Putamen (tissue), 1 donor: ENCODE results near the gene ANKH.
"Not testable (repeated sequence)": the region's sequence is repeated elsewhere in the genome, so short reads cannot be mapped to it uniquely, and the experiment has no call there.

Experiments used
- DNase-seq: peaks from one replicate; pipeline ENCODE4 v3.0.0-alpha.2; 2016; ENCODE audit warnings: low spot score

The ANKH gene

DNA sequence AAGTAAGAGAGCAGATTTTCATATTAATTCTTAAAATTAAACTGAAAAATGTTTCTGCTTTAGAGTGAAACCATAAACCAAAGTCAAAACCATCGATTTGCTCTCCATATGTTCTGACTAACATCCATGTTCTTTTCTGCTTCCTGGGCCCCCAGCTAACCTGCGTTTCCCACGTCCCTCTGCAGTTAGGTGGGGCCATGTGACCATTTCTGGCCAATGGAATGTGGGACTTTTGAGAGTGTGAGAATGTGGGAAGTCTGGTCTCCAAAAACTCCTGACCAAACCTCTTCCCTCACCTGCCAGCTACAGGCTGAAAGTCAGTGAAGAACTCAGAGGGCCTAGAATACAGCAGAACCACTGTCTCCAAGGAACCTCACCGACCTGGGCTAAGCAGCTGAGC lies 44.9 kb downstream of the ANKH start:
- DNase-seq = no peak

DNA sequence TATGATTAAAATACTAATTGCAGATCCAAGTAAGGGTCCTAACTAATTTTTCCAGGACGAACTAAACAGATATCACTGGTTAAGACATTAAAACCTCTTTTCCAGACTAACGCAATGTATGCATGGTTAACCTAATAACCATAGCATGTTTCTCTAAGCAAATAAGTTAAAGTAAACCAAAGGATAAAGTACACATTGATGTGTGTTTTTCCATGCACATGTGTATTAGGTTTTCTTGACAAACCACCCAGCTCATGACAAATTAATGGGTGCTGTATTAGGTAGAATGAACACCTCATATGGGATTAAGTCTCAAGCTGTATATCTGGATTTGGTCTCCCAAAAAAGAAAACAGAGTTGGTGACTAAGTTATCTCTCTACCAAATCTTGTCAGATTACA lies 45.6 kb downstream of the ANKH start:
- DNase-seq = no peak

DNA sequence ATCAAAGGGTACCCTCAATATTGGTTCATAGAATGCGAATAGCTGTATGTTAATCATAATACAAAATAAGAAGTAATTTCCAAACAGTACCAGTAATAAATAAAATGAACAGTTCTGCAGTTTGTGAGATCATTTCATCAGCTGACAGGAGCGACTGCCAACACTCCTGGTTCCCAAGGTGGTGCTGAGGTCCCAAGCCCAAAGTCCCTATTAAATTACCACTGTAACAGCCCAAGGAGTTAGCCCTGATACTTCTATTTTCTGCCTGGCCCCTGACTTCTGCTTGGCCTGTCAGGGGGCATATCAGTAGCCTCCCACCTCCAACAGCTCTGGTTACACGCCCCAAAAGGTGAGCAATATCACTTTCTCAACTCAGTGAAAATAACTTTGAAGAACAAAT lies 47.1 kb downstream of the ANKH start:
- DNase-seq = no peak

DNA sequence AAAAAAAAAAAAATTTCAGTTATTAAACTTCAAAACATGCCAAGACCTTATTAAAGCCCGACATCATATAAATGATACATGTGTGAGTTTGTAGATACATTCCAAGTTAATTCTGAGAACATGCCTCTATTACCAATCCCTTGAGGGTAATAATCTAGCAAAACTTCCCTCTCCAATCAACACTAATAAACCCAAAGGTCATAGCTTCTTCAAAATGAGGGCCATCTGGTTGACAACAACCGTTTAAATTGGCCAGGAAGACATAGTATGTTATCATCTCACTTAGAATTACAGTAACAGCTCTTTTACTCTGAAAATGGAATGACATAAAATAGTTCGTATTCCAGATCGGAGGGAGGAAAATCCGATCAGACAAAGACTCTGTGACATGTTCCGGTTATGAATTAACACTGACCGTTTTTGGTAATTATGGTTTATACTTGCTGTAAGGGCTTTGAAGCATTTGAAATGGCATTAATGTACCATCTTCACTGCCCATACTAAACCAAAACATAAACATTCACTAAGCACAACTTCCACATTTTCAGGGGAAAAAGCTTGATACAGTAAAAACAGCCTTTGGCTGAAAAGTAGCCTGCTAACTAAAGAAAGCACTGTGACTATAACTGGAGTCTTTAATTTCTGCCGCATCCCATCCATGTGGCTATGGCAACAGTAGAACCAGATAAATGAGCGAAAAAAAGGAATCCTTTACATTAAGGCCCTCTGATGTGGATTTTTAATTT lies 50.3 kb downstream of the ANKH start:
- no peak for DNase-seq

DNA sequence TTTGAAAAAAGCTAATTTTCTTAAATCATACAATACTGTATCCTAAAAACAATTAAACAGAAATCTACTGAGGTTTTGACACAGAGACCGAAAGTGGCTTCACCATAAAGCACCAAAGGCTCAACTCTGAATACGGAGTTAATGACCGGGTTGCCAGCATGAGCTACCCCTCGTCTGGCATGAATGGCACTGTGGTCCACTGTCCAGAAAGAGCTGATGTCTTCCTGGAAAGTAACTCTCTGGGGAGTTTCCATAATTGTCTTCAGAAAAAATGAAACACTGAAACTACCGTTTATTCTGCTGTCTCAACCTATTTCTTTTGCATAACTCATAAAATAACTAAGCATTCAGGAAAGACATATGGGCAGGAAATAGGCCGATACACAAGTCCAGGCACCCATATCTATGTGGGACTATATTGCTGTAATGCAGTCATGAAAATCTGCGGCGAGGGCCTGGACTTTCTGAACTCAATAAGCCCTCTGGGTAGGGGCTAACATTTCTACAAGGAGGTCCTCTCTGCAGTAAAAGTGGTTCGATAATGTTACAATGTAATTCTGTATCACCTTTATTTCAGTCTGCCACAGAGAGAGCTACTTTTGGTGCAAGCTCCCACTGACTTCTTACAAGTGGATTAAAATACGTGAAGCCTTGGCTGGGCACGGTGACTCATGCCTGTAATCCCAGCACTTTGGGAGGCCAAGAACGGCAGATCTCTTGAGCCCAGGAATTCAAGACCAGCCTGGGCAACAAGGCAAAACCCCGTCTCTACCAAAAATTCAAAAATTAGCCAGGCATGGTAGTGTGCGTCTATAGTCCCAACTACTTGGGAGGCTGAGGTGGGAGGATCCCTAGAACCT lies 52.4 kb downstream of the ANKH start:
- DNase-seq = no peak

DNA sequence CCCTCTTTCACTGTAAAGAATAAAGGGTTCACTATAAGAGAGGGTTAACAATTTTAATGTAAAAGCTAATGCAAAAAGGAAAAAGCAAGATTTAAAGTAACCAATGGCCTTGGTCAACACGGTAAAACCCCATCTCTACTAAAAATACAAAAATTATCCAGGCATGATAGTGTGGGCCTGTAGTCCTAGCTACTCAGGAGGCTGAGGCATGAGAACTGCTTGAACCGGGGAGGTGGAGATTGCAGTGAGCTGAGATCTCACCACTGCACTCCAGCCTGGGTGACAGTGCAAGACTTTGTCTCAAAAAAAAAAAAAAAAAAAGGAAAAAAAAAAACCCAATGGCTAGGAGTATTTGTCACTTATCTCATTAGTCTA lies 53.8 kb downstream of the ANKH start:
- not testable (repeated sequence) for DNase-seq

DNA sequence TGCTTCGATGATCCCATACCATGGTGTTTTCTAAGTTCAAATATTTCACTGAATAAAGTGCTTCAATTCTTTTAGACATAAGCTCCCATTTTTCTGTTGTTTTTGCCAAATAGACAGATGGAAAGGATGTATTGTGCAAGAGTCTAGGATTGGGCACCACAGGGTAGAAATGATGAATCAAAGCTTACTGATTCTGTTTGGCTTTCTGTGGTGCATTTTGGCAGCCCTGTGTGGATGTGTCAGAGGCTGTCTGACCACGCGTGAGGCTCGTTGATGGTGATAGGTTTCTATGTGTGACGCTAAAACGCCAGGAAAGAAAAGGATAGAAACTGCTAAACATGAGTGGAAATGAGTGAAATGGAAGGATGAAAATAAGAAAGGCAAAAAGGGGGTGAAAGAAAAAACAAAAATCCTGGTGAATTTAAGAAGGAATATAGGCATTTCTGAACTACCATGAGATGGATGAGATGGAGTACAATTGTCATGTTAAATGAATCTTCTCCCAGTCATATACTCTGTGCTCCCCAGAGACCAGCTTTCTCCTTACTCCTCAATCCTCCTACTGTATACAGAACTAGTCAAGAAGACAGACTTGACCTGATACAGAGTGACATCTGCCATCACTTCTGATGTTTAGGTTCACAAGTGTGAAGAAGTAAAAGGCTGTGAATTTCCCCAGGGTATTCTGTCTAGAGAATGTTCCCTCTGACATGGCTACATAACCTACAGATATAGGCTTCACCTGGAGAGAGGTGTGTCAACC lies 54.4 kb downstream of the ANKH start:
- DNase-seq = no peak

- no peak for DNase-seq
Observed at GRCh38 chr5:14816374-14816998, 55.1 kb downstream of the ANKH start.

DNA sequence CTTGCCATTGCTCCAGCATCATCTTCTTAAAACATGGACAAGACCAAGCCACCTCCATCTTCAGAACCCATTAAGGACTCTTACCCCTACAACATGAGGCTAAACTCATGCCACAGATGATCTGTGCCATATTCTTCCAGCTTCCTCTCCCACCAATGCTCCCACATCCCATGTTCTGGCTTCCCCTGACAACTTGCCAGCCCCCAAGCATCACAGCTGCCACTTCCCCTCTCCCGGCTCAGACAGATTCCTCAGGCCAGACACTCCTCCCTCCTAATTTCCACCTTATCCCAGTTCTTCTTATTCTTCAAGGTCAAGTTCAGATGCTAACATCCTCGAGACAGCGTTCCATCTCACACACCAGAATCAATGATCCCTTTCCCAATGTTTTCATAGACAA lies 57.8 kb downstream of the ANKH start:
- DNase-seq = no peak

- no peak for DNase-seq
Observed at GRCh38 chr5:14812166-14812565, 59.4 kb downstream of the ANKH start.

DNA sequence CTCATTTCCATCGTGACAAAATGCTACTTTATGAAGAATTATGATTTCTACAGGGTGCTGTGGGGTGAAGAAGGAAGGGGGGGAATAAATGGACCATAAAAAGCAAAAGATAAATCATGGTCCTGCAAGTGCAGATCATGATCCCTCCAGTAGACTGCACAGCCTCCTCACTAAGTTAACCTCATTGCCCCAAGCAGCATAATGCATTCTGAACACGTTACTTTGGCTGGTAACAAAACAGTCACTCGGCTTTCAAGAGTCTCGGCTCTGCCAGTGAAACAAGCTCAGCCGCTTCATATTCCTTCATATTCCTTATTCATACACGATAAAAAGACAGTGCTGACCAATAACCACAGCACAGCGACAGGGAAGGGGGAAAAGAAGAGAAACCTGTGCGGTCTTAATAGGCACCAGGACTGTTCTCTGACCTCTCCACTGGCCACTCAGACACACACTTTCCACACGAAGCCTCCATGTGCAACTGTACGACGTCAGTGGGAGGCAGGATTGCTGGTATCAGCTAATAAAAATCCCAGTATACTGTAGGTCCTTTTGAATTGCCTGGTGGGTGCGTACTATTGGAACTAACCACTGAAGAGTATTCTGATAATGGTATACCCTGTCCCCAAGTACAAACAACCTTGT lies 60.5 kb downstream of the ANKH start:
- peak; percentile 53 for DNase-seq

DNA sequence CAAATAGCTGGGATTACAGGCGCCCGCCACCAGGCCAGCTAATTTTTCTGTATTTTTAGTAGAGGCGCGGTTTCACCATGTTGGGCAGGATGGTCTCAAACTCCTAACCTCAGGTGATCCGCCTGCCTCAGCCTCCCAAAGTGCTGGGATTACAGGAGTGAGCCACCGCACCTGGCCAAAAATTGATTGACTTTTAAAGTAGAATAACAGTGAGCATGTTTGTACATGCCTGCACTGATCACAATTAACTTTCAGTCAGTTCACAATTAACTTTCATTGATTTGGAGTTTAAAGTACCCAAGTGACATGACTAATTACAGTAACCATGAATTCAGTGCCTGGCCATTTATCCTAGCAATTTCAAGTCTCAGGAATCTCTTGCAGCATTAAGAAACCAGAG lies 61.3 kb downstream of the ANKH start:
- DNase-seq = no peak

GRCh38 chr5:14809369-14810155 lies 62.0 kb downstream of the ANKH start:
- DNase-seq = peak; percentile 55

GRCh38 chr5:14807471-14807870 lies 64.1 kb downstream of the ANKH start:
- DNase-seq = no peak

GRCh38 chr5:14806456-14806855 lies 65.1 kb downstream of the ANKH start:
- DNase-seq = peak; percentile 29

DNA sequence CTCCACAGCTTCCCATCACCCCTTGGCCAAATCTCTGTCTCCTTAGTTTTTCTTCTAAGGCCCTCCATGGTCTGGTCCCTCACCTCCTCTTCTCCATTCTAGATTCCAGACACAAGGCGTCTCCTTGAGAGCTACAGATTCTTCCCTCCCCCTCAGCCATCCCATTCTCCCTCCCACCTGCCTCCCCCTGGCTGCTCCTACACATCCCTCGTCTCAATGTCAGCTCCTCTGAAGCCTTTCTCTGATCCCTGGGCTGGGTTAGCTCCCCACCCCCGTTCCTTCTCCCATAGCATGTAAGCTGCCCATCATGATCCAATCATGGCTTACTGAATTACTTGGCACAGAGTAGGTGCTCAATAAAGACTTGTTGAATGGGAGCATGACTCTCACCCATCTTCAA lies 69.0 kb downstream of the ANKH start:
- DNase-seq = no peak

- DNase-seq = no peak
Observed at GRCh38 chr5:14801792-14802191, 69.8 kb downstream of the ANKH start.

DNA sequence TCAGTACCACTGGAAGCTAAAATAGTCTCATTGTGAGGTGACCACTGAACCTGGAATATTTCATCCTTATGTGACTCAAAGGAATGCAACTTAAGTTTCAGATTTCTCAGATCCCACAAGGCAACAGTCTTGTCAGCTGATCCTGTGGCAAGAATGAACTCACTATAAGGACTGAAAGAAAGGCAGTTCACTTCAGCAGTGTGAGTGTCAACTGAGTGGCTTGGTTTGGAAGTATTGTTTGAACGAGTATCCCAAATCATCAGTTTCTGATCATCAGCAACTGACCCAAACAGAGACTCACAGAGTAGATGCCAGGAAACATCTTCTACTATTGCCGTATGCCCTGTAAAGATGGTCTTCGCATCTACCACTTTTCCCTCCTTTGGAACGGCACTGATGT lies 74.2 kb downstream of the ANKH start:
- not testable (repeated sequence) for DNase-seq

GRCh38 chr5:14794583-14795230 lies 76.9 kb downstream of the ANKH start:
- DNase-seq = peak; percentile 32

DNA sequence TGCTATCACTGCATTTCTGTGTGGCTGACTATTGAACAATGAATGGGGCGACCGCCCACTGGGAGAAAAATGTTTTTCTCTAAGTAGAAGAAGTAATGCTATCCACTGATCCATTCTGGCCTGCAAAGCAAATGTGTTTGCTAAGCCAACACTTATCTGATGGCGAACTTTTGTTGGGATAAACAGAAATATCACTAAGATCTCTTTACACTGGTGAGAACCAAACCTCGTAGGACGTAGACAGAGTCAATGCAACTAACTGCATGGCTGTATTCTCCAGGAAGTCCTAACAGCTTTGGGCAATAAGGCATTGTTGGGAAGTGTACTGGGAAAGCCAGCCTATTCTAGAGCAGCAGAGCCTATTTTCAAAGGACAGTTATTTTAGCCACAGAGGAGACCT lies 77.7 kb downstream of the ANKH start:
- DNase-seq = no peak
